Lung (tissue), 12 donors: ENCODE measurements around the gene PHAF1. TPM values are rescaled to one million over a fixed set of nuclear protein-coding genes. Genes with fewer than 3 reads are reported as not detected.

Source experiments
- ATAC-seq: fragments of 200-7000 bp; cut with Tn5 transposase; one replicate; pipeline ENCODE4 v1.9.1; 2020; ENCODE audit warnings: moderate number of reproducible peaks; ENCODE audit not compliant: insufficient read depth, low FRiP score
- DNase-seq, 3 donors: peaks; one replicate each; pipeline ENCODE4 v3.0.0-alpha.2; 2013 to 2017
- H3K27ac ChIP-seq, 2 donors: one replicate each; pipeline ENCODE4 v1.5.1; 2013; ENCODE audit warnings: mild to moderate bottlenecking in 2 of 2, moderate library complexity in 2 of 2, control low read depth in 1 of 2, inconsistent platforms in 1 of 2, low read depth in 1 of 2, low read length in 1 of 2
- H3K27me3 ChIP-seq, 3 donors: one replicate each; pipeline ENCODE4 v1.5.1; 2013; ENCODE audit warnings: low read length in 2 of 3; ENCODE audit not compliant: control insufficient read depth in 3 of 3, insufficient read depth in 3 of 3
- H3K36me3 ChIP-seq, 4 donors: one replicate each; pipeline ENCODE4 v1.5.1; 2013; ENCODE audit warnings: low read length in 4 of 4, mild to moderate bottlenecking in 1 of 4, moderate library complexity in 1 of 4; ENCODE audit not compliant: control insufficient read depth in 4 of 4, insufficient read depth in 4 of 4
- H3K4me1 ChIP-seq, 5 donors: one replicate each; pipeline ENCODE4 v1.5.1; 2013; ENCODE audit warnings: low read length in 5 of 5, mild to moderate bottlenecking in 2 of 5, moderate library complexity in 1 of 5; ENCODE audit not compliant: control insufficient read depth in 5 of 5, insufficient read depth in 5 of 5
- H3K4me3 ChIP-seq: one replicate; pipeline ENCODE4 v1.5.1; 2013; ENCODE audit warnings: mild to moderate bottlenecking, control low read depth, moderate library complexity
- H3K9ac ChIP-seq, 2 donors: one replicate each; pipeline ENCODE4 v1.5.1; 2013; ENCODE audit warnings: low read length in 2 of 2, control low read depth in 1 of 2; ENCODE audit not compliant: insufficient read depth in 1 of 2
- H3K9me3 ChIP-seq, 4 donors: one replicate each; pipeline ENCODE4 v1.5.1; 2013; ENCODE audit warnings: low read length in 3 of 4, mild to moderate bottlenecking in 1 of 4, moderate library complexity in 1 of 4; ENCODE audit not compliant: control insufficient read depth in 4 of 4, insufficient read depth in 3 of 4
- CTCF ChIP-seq: IDR thresholded peaks from 2 replicates; pipeline ENCODE4 v1.5.1; 2012; ENCODE audit warnings: mild to moderate bottlenecking; ENCODE audit errors: control extremely low read depth, extremely low read depth
- WGBS, 2 donors: extraction: QIAGEN DNeasy Blood & Tissue Kit; methylation state at CpG; one replicate each; pipeline ENCODE4 v1.1.7; 2013; 5-methylcytosine and 5-hydroxymethylcytosine counted together
- polyA plus RNA-seq, 2 donors: library from polyadenylated mRNA; stranded (reverse); fragments of 200-250 nt; gene quantifications; one replicate each; pipeline ENCODE4 v1.2.1, GENCODE V29; 2013
- total RNA-seq, 2 donors: library from RNA; depleted of rRNA in 1 of 2; stranded (reverse); fragments of >200 nt in 1 of 2; gene quantifications; one replicate each; pipeline ENCODE4 v1.2.1, GENCODE V29; 2014 to 2021
- donor health status: control.
- donor health status: control.
- donor health status: Bipolar disorder and iron deficiency.
- donor health status: healthy.
- donor health status: DM: yes; HTN: yes; CAD: no.

The PHAF1 gene
- total and polyA plus RNA-seq, 4 donors = 9.1 to 36.1 (median 13.3) TPM

GRCh38 chr16:67087291-67087690, 22.4 kb upstream of the PHAF1 start:
- DNase-seq = no peak
- WGBS, 2 donors = 96 to 100% methylated on average over 1 of the region's 1 CpG
- H3K4me1 ChIP-seq = peaks cover 0 to 30% (median 0%) of the 10 kb centered on the region in 5 donors
- H3K9me3 ChIP-seq = no peaks in the 10 kb centered on the region
- H3K4me3 ChIP-seq = no peak overlapping the region
- peaks cover 0 to 3% (median 1%) of the 10 kb centered on the region in 4 donors for H3K36me3 ChIP-seq
- H3K27ac ChIP-seq = no peak overlapping the region
- ATAC-seq = no peak
- no peak for TF ChIP-seq CTCF
- no peak overlapping the region for H3K9ac ChIP-seq
- H3K27me3 ChIP-seq = no peaks in the 10 kb centered on the region

GRCh38 chr16:67087803-67088202, 21.9 kb upstream of the PHAF1 start:
- Histone ChIP-seq H3K9ac (no peak overlapping the region), H3K9me3 (no peaks in the 10 kb centered on the region), H3K27ac (no peak overlapping the region), H3K36me3 (peaks cover 0 to 4% (median 2%) of the 10 kb centered on the region in 4 donors), H3K4me1 (peaks cover 0 to 30% (median 0%) of the 10 kb centered on the region in 5 donors), H3K27me3 (no peaks in the 10 kb centered on the region), H3K4me3 (no peak overlapping the region)
- TF ChIP-seq CTCF = no peak
- DNase-seq (no peak), ATAC-seq (no peak)

- Histone ChIP-seq H3K4me3 (no peak overlapping the region), H3K36me3 (peaks cover 0 to 9% (median 3%) of the 10 kb centered on the region in 4 donors), H3K9me3 (no peaks in the 10 kb centered on the region), H3K27ac (no peak overlapping the region), H3K4me1 (peaks cover 0 to 30% (median 0%) of the 10 kb centered on the region in 5 donors), H3K9ac (peak overlapping the region in 1 of 2 donors; percentile 20), H3K27me3 (no peaks in the 10 kb centered on the region)
- ATAC-seq = no peak
- DNase-seq = no peak
- 82 to 84% methylated on average over 4 of the region's 4 CpGs for WGBS, 2 donors
- TF ChIP-seq CTCF = no peak
Measured at GRCh38 chr16:67088551-67088950, 21.2 kb upstream of the PHAF1 start.

GRCh38 chr16:67089101-67089500, 20.6 kb upstream of the PHAF1 start:
- Histone ChIP-seq H3K9me3 (no peaks in the 10 kb centered on the region), H3K36me3 (peaks cover 0 to 11% (median 3%) of the 10 kb centered on the region in 4 donors), H3K27ac (no peak overlapping the region), H3K27me3 (no peaks in the 10 kb centered on the region), H3K4me1 (peaks cover 0 to 30% (median 0%) of the 10 kb centered on the region in 5 donors), H3K4me3 (no peak overlapping the region), H3K9ac (no peak overlapping the region)
- no peak for ATAC-seq
- no peak for DNase-seq
- TF ChIP-seq CTCF = no peak
